Suprapubic skin (tissue), 4 donors: ENCODE data around the gene QSOX1.

Experiments
- EP300 ChIP-seq: sonication (generic); formaldehyde crosslinking; IDR thresholded peaks from one replicate; pipeline ENCODE4 v1.6.1; 2017; ENCODE audit warnings: antibody characterized with exemption
- POLR2A ChIP-seq, 2 donors: fragments of 450-650 bp; IDR thresholded peaks; one replicate each; pipeline ENCODE4 v1.6.1; 2017; ENCODE audit warnings: antibody characterized with exemption in 2 of 2, mild to moderate bottlenecking in 2 of 2, moderate library complexity in 2 of 2
- POLR2AphosphoS5 ChIP-seq, 3 donors: sonication (generic); formaldehyde crosslinking; IDR thresholded peaks; one replicate each; pipeline ENCODE4 v1.6.1; 2017; ENCODE audit warnings: antibody characterized with exemption in 3 of 3
- TF ChIP-seq, protein P1 (sequence below), 2 donors: fragments of 200-600 bp in 1 of 2; fragments of 450-650 bp in 1 of 2; sonication (generic) in 1 of 2; IDR thresholded peaks; one replicate each; pipeline ENCODE4 v1.5.1; 2016 to 2019; ENCODE audit warnings: antibody characterized with exemption in 2 of 2, mild to moderate bottlenecking in 1 of 2, moderate library complexity in 1 of 2

DNA sequence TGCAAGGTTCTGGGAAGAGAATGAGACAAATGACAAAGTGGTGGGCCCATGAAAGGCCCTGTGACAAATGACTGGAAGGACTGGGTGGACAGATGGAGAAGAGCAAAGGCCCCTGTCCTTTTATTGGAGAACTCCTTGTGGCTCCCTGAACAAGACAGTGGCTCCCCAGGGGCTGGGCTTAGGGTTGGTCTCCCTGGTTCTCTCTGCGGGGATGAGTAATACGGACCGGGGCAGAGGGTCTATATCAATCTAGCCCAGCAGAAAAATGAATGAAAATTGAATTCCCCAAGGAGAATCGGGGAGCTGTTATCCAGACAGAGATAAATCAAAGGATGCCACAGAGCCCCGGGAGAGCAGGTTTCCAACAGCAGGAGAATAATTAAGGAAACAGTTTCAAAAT is 70.2 kb downstream of the QSOX1 start:
- TF ChIP-seq POLR2AphosphoS5 (IDR thresholded peaks at IDR 0.05) (no peak), POLR2A (IDR thresholded peaks at IDR 0.05) (no peak), EP300 (no peak)
- TF ChIP-seq, protein P1, sequence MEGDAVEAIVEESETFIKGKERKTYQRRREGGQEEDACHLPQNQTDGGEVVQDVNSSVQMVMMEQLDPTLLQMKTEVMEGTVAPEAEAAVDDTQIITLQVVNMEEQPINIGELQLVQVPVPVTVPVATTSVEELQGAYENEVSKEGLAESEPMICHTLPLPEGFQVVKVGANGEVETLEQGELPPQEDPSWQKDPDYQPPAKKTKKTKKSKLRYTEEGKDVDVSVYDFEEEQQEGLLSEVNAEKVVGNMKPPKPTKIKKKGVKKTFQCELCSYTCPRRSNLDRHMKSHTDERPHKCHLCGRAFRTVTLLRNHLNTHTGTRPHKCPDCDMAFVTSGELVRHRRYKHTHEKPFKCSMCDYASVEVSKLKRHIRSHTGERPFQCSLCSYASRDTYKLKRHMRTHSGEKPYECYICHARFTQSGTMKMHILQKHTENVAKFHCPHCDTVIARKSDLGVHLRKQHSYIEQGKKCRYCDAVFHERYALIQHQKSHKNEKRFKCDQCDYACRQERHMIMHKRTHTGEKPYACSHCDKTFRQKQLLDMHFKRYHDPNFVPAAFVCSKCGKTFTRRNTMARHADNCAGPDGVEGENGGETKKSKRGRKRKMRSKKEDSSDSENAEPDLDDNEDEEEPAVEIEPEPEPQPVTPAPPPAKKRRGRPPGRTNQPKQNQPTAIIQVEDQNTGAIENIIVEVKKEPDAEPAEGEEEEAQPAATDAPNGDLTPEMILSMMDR (IDR thresholded peaks at IDR 0.05) = no peak
